ENCODE results near the gene PPARG. TPM values are rescaled to one million over a fixed set of nuclear protein-coding genes. Genes with fewer than 3 reads are reported as not detected.

PPARG gene
- total and polyA plus RNA-seq, 10 of the 15 experiments (the other 5 are each of a cell fraction or from before 2014, with no cell fraction given), result 0.06 to 0.86 (median 0.12) TPM; not detected in 5

DNA sequence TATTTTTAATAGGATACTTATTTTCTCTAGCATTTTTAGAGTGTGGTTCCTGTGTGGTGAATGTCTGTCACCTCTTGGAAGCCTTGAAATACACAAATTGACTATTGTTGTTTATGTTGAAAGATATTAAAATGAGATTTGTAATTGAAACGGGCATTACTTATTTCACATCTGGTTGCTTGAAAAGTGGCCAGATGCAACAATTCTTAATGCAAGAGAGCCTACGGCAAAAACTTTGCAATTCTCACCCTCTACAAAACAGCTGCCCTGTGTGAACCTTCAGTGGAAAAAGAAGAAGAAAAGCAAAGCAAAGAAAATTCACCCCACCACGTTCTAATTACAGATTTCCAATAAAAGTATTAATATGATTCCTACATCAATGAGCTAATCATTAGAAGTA is 46.6 kb downstream of the PPARG start:
- Histone ChIP-seq H3K4me2 (ENCODE audit: control insufficient read depth, insufficient read depth) (no peak overlapping the region), H3K4me1 (ENCODE audit: control insufficient read depth, insufficient read depth, low read length) (no peaks in the 10 kb centered on the region), H3K36me3 (ENCODE audit: control insufficient read depth in 2 of 2, insufficient read depth in 2 of 2, low read length in 1 of 2) (no peaks in the 10 kb centered on the region), H3K27me3 (replicated peaks in 1 of 2; ENCODE audit: control insufficient read depth in 2 of 2, insufficient read depth in 2 of 2, low read length in 1 of 2) (no peaks in the 10 kb centered on the region; a peak in 1 of 4 replicates), H2AFZ (ENCODE audit: control insufficient read depth, low read depth, low read length) (no peak overlapping the region), H3K9ac (ENCODE audit: control insufficient read depth, insufficient read depth, low read length) (no peak overlapping the region), H3K9me3 (replicated peaks; ENCODE audit: control insufficient read depth, insufficient read depth, low read length) (no peaks in the 10 kb centered on the region), H3K4me3 (no peak overlapping the region), H4K20me1 (ENCODE audit: control insufficient read depth, insufficient read depth) (no peaks in the 10 kb centered on the region), H3K79me2 (ENCODE audit: control insufficient read depth, insufficient read depth, low read length) (no peaks in the 10 kb centered on the region), H3K27ac (ENCODE audit: control insufficient read depth, insufficient read depth) (no peak overlapping the region)
- TF ChIP-seq NR2C2 (IDR thresholded peaks at IDR 0.05; ENCODE audit: borderline replicate concordance, control insufficient read depth, insufficient read length, low read depth) (no peak), CREM (IDR thresholded peaks at IDR 0.05; ENCODE audit: low read depth) (no peak), CBFB (IDR thresholded peaks at IDR 0.05; ENCODE audit: low read depth) (no peak), STAT1 (conservative IDR thresholded peaks at IDR 0.05) (no peak)
- TF ChIP-seq, protein P1, sequence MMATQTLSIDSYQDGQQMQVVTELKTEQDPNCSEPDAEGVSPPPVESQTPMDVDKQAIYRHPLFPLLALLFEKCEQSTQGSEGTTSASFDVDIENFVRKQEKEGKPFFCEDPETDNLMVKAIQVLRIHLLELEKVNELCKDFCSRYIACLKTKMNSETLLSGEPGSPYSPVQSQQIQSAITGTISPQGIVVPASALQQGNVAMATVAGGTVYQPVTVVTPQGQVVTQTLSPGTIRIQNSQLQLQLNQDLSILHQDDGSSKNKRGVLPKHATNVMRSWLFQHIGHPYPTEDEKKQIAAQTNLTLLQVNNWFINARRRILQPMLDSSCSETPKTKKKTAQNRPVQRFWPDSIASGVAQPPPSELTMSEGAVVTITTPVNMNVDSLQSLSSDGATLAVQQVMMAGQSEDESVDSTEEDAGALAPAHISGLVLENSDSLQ (IDR thresholded peaks at IDR 0.05), result no peak
- ChIA-PET POLR2A (interaction anchor here (0.7 kb wide), 1 partner anchor 57 kb away, joined by 3 read pairs; no protein-coding TSS in a partner anchor), SMC1A (ENCODE audit: uncharacterized antibody, unreplicated experiment) (interaction anchor here (1.0 to 1.9 kb wide), 4 partner anchors 9 to 23 kb away, joined by 3 to 6 read pairs (median 4); no protein-coding TSS in a partner anchor), CTCF (interaction anchor here (1.6 kb wide), 1 partner anchor 200 kb away, joined by 5 read pairs; no protein-coding TSS in a partner anchor), RAD21 (ENCODE audit: unreplicated experiment) (interaction anchor here (0.9 to 1.3 kb wide), 2 partner anchors 9 to 13 kb away, joined by 4 read pairs; no protein-coding TSS in a partner anchor)
- 31% methylated on average over 3 of the region's 3 CpGs for WGBS (ENCODE audit: insufficient coverage, insufficient replicate concordance, low lambda C conversion rate, missing lambda C conversion rate)
- no peak for FAIRE-seq
- intact Hi-C loops (cut with micrococcal nuclease; ENCODE audit: unreplicated experiment) (no loop called here), in situ Hi-C loops (cut with MboI) (no loop called here)
- no peak for DNase-seq (ENCODE audit: low read depth, low spot score)
- no peak for ATAC-seq
- no TSS peak for BruUV-seq (replicated peaks)

DNA sequence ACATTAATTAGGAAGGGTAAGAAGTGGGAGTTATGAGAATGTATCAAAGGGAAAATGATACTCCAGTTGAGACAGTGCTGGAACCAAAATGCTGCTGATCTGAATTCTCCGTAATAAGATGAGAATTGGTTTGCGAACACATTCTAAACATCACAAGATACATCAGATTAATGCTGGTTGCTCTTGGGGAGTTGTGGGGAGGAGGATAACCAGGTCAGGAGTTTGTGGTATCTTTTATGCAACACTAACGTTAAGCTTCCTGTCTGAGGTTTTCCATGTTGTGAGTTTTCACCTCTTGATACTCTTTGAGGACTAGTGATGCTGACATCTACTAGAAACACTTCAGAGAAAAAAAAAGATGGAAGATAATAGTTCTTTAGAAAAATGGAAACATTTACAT is 47.2 kb downstream of the PPARG start:
- Histone ChIP-seq H3K79me2 (ENCODE audit: control insufficient read depth, insufficient read depth, low read length) (no peaks in the 10 kb centered on the region), H3K4me1 (ENCODE audit: control insufficient read depth, insufficient read depth, low read length) (no peaks in the 10 kb centered on the region), H2AFZ (ENCODE audit: control insufficient read depth, low read depth, low read length) (no peak overlapping the region), H3K36me3 (ENCODE audit: control insufficient read depth in 2 of 2, insufficient read depth in 2 of 2, low read length in 1 of 2) (no peaks in the 10 kb centered on the region), H4K20me1 (ENCODE audit: control insufficient read depth, insufficient read depth) (no peaks in the 10 kb centered on the region), H3K9me3 (replicated peaks; ENCODE audit: control insufficient read depth, insufficient read depth, low read length) (no peaks in the 10 kb centered on the region), H3K9ac (ENCODE audit: control insufficient read depth, insufficient read depth, low read length) (no peak overlapping the region), H3K4me2 (ENCODE audit: control insufficient read depth, insufficient read depth) (no peak overlapping the region), H3K27me3 (replicated peaks in 1 of 2; ENCODE audit: control insufficient read depth in 2 of 2, insufficient read depth in 2 of 2, low read length in 1 of 2) (no peaks in the 10 kb centered on the region; a peak in 1 of 4 replicates), H3K27ac (ENCODE audit: control insufficient read depth, insufficient read depth) (no peak overlapping the region), H3K4me3 (no peak overlapping the region)
- intact Hi-C loops (cut with micrococcal nuclease; ENCODE audit: unreplicated experiment) (no loop called here), in situ Hi-C loops (cut with MboI) (no loop called here)
- ChIA-PET RAD21 (ENCODE audit: unreplicated experiment) (interaction anchor here (0.9 to 1.0 kb wide), 2 partner anchors 9 to 10 kb away, joined by 3 to 4 read pairs; no protein-coding TSS in a partner anchor), SMC1A (ENCODE audit: uncharacterized antibody, unreplicated experiment) (interaction anchor here (0.7 to 1.9 kb wide), 7 partner anchors 10 to 198 kb away, joined by 3 to 6 read pairs (median 3); no protein-coding TSS in a partner anchor), POLR2A (no interaction called here), CTCF (interaction anchor here (1.3 to 1.6 kb wide), 2 partner anchors 161 to 201 kb away, joined by 3 to 5 read pairs; no protein-coding TSS in a partner anchor)
- BruUV-seq (replicated peaks), result no TSS peak
- DNase-seq (ENCODE audit: low read depth, low spot score), result no peak
- no peak; the same call in 2 of the 3 replicates for ATAC-seq
- FAIRE-seq, result no peak
- WGBS (ENCODE audit: insufficient coverage, insufficient replicate concordance, low lambda C conversion rate, missing lambda C conversion rate), result 66% methylated on average over 3 of the region's 3 CpGs
- TF ChIP-seq EP300 (IDR thresholded peaks at IDR 0.05; ENCODE audit: borderline replicate concordance in 1 of 2, control insufficient read depth in 1 of 2, low read depth in 2 of 2, low read length in 2 of 2) (no peak), KAT2A (conservative IDR thresholded peaks at IDR 0.05; ENCODE audit: control insufficient read depth, low read depth, low read length) (no peak), SREBF2 (IDR thresholded peaks at IDR 0.05; ENCODE audit: low read length) (no peak), CHD1 (IDR thresholded peaks at IDR 0.05; ENCODE audit: low read depth, low read length) (no peak), ESRRA (IDR thresholded peaks at IDR 0.05; ENCODE audit: low read length) (no peak), IRF3 (IDR thresholded peaks at IDR 0.05) (no peak)
